Measurements from ENCODE around the gene MMEL1.
A peak's percentile ranks its signal among the peaks of the same experiment; 100 is the strongest.

DNA sequence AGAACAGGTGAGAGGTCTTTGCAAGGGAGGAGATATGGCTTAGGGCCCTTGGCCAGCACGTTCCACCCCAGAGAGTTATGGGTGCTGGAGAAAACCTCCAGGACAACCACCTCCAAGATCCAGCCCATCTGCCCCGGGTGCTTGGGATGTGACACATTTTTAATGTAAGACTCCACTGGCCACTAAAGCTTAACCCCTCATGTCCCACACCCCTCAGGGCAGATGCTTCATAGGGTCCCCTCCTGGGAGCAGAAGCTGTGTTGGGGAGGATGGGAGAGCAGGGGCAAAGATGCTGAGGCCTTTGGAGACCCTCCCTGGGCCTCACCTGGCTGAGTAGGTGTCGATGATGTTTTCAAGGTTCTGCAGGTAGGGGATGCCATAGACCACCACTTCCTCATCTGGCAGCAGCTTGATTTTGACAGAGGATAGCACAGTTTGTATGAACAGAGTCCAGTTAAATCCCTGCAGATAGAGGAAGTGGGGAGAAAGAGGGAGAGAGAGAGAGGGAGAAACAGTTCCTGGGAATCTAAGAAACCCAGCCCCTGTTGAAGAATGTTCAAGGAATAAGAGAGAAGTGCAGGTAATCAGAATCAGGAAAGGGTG is 34.4 kb downstream of the MMEL1 start:
- no peak for TF ChIP-seq HOXD1 (CRISPR knock-in tag; IDR thresholded peaks at IDR 0.05)
- TF ChIP-seq HDAC2 (CRISPR knock-in tag; IDR thresholded peaks at IDR 0.05), result no peak
- 0 out of 2 replicates have a peak, but pooled peaks have one; percentile 19 for TF ChIP-seq CTCF (CRISPR knock-in tag; IDR thresholded peaks at IDR 0.05)
- TF ChIP-seq ZBTB49 (CRISPR knock-in tag; IDR thresholded peaks at IDR 0.05; ENCODE audit: borderline replicate concordance), result no peak
- TF ChIP-seq ZNF839 (CRISPR knock-in tag; IDR thresholded peaks at IDR 0.05; ENCODE audit: borderline replicate concordance), result no peak
- no peak for TF ChIP-seq REST (IDR thresholded peaks at IDR 0.05; ENCODE audit: borderline replicate concordance in 1 of 2, low read depth in 1 of 2, low read length in 2 of 2)
- TF ChIP-seq ARID2 (CRISPR knock-in tag; IDR thresholded peaks at IDR 0.05; ENCODE audit: borderline replicate concordance), result no peak
- no peak for TF ChIP-seq ELF4 (CRISPR knock-in tag; IDR thresholded peaks at IDR 0.05; ENCODE audit: borderline replicate concordance)

Data from HepG2 (cell line).